HG02973 (cell line): ENCODE results near the gene RIMS3.
"Not testable (repeated sequence)": the region's sequence is repeated elsewhere in the genome, so short reads cannot be mapped to it uniquely, and the experiment has no call there.

ENCODE experiments used
- ATAC-seq: cut with Tn5 transposase; IDR thresholded peaks from one replicate; pipeline ENCODE4 v1.9.1; 2021; ENCODE audit warnings: moderate library complexity; ENCODE audit not compliant: unreplicated experiment

Gene RIMS3

GRCh38 chr1:40594187-40594531, 71.3 kb downstream of the RIMS3 start:
- no peak for ATAC-seq

- ATAC-seq = no peak
Observed at GRCh38 chr1:40593449-40594186, 71.9 kb downstream of the RIMS3 start.

GRCh38 chr1:40592107-40592803, 73.2 kb downstream of the RIMS3 start:
- no peak for ATAC-seq

GRCh38 chr1:40588586-40588985, 76.9 kb downstream of the RIMS3 start:
- ATAC-seq = no peak

- no peak for ATAC-seq
Observed at GRCh38 chr1:40583980-40584379, 81.5 kb downstream of the RIMS3 start.

- no peak for ATAC-seq
Observed at GRCh38 chr1:40582116-40582515, 83.4 kb downstream of the RIMS3 start.

GRCh38 chr1:40575336-40575735, 90.1 kb downstream of the RIMS3 start:
- no peak for ATAC-seq

GRCh38 chr1:40574805-40575204, 90.7 kb downstream of the RIMS3 start:
- ATAC-seq = not testable (repeated sequence)
